ENCODE results near the gene SIGLEC15.
"Not testable (repeated sequence)": the region's sequence is repeated elsewhere in the genome, so short reads cannot be mapped to it uniquely, and the experiment has no call there.

The SIGLEC15 gene

GRCh38 chr18:45838302-45839070 is 13.0 kb downstream of the SIGLEC15 start:
- no peaks in the 10 kb centered on the region for H3K9me3 ChIP-seq (ENCODE audit: control insufficient read depth, insufficient read depth, low read length)
- peaks cover 4% of the 10 kb centered on the region for H3K4me1 ChIP-seq (ENCODE audit: control insufficient read depth, insufficient read depth, low read length)
- no peaks in the 10 kb centered on the region for H3K36me3 ChIP-seq (ENCODE audit: control insufficient read depth, insufficient read depth, low read length)
- no peak overlapping the region for H3K9ac ChIP-seq (ENCODE audit: low read depth, low read length)
- H3K4me3 ChIP-seq (ENCODE audit: low read depth, low read length): peak overlapping the region; percentile 22
- peaks cover 28% of the 10 kb centered on the region for H3K27me3 ChIP-seq (ENCODE audit: control insufficient read depth, insufficient read depth, low read length)

- Histone ChIP-seq H3K9me3 (ENCODE audit: control insufficient read depth, insufficient read depth, low read length) (no peaks in the 10 kb centered on the region), H3K4me3 (ENCODE audit: low read depth, low read length) (no peak overlapping the region), H3K27me3 (ENCODE audit: control insufficient read depth, insufficient read depth, low read length) (peaks cover 26% of the 10 kb centered on the region), H3K4me1 (ENCODE audit: control insufficient read depth, insufficient read depth, low read length) (peaks cover 4% of the 10 kb centered on the region), H3K36me3 (ENCODE audit: control insufficient read depth, insufficient read depth, low read length) (no peaks in the 10 kb centered on the region), H3K9ac (ENCODE audit: low read depth, low read length) (no peak overlapping the region)
Observed at GRCh38 chr18:45839414-45840395, 14.2 kb downstream of the SIGLEC15 start.

DNA sequence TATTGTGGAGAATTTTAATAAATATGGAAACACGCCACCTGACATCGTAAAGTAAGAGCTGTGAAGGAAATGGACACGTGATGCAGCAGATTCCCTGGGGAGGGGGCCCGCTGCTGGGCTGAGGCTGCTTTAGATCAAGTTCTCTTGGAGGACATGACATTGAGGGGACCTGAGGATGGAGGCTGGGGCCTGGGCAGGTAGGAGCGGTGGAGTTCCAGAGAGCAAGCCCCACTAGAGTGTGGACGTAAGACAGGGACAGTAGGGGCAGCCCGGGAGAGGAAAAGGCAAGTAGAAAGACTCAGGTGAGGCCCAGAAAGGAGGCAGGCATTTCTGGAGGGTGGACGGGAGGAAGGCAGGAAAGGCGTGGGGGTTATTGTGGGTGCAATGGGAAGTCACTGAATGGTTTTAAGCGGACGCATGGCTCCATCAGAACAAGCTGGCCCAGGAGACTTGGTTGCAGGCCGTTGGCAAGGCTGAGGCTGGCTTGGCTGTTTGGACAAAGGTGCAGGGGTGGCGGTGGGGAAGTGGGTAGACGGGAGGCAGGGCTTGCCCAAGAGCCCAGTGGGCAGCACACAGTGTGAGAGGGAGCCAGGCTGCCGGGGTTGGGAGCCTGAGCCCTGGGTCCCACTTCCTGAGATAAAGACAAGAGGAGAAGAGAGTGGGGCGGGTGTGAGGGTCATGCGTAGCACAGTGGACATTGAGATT is 15.7 kb downstream of the SIGLEC15 start:
- Histone ChIP-seq H3K9ac (ENCODE audit: low read depth, low read length) (no peak overlapping the region), H3K27me3 (ENCODE audit: control insufficient read depth, insufficient read depth, low read length) (peaks cover 20% of the 10 kb centered on the region), H3K9me3 (ENCODE audit: control insufficient read depth, insufficient read depth, low read length) (no peaks in the 10 kb centered on the region), H3K4me1 (ENCODE audit: control insufficient read depth, insufficient read depth, low read length) (peaks cover 4% of the 10 kb centered on the region), H3K4me3 (ENCODE audit: low read depth, low read length) (no peak overlapping the region), H3K36me3 (ENCODE audit: control insufficient read depth, insufficient read depth, low read length) (no peaks in the 10 kb centered on the region)

- no peak overlapping the region for H3K9ac ChIP-seq (ENCODE audit: low read depth, low read length)
- no peaks in the 10 kb centered on the region for H3K9me3 ChIP-seq (ENCODE audit: control insufficient read depth, insufficient read depth, low read length)
- peaks cover 13% of the 10 kb centered on the region for H3K27me3 ChIP-seq (ENCODE audit: control insufficient read depth, insufficient read depth, low read length)
- H3K36me3 ChIP-seq (ENCODE audit: control insufficient read depth, insufficient read depth, low read length): no peaks in the 10 kb centered on the region
- peaks cover 3% of the 10 kb centered on the region for H3K4me1 ChIP-seq (ENCODE audit: control insufficient read depth, insufficient read depth, low read length)
- no peak overlapping the region for H3K4me3 ChIP-seq (ENCODE audit: low read depth, low read length)
Observed at GRCh38 chr18:45841765-45842442, 16.4 kb downstream of the SIGLEC15 start.

- Histone ChIP-seq H3K4me3 (ENCODE audit: low read depth, low read length) (no peak overlapping the region), H3K9ac (ENCODE audit: low read depth, low read length) (no peak overlapping the region), H3K36me3 (ENCODE audit: control insufficient read depth, insufficient read depth, low read length) (no peaks in the 10 kb centered on the region), H3K9me3 (ENCODE audit: control insufficient read depth, insufficient read depth, low read length) (no peaks in the 10 kb centered on the region), H3K27me3 (ENCODE audit: control insufficient read depth, insufficient read depth, low read length) (peaks cover 7% of the 10 kb centered on the region), H3K4me1 (ENCODE audit: control insufficient read depth, insufficient read depth, low read length) (peaks cover 1% of the 10 kb centered on the region)
Observed at GRCh38 chr18:45843019-45843418, 17.5 kb downstream of the SIGLEC15 start.

- H3K9me3 ChIP-seq (ENCODE audit: control insufficient read depth, insufficient read depth, low read length): no peaks in the 10 kb centered on the region
- H3K27me3 ChIP-seq (ENCODE audit: control insufficient read depth, insufficient read depth, low read length): no peaks in the 10 kb centered on the region
- H3K4me1 ChIP-seq (ENCODE audit: control insufficient read depth, insufficient read depth, low read length): no peaks in the 10 kb centered on the region
- H3K9ac ChIP-seq (ENCODE audit: low read depth, low read length): no peak overlapping the region
- H3K36me3 ChIP-seq (ENCODE audit: control insufficient read depth, insufficient read depth, low read length): no peaks in the 10 kb centered on the region
- no peak overlapping the region for H3K4me3 ChIP-seq (ENCODE audit: low read depth, low read length)
Observed at GRCh38 chr18:45844938-45845337, 19.5 kb downstream of the SIGLEC15 start.

- Histone ChIP-seq H3K4me3 (ENCODE audit: low read depth, low read length) (no peak overlapping the region), H3K9me3 (ENCODE audit: control insufficient read depth, insufficient read depth, low read length) (no peaks in the 10 kb centered on the region), H3K4me1 (ENCODE audit: control insufficient read depth, insufficient read depth, low read length) (no peaks in the 10 kb centered on the region)
Observed at GRCh38 chr18:45845410-45845809, 19.9 kb downstream of the SIGLEC15 start.

GRCh38 chr18:45847119-45847518 is 21.6 kb downstream of the SIGLEC15 start:
- no peak overlapping the region for H3K4me3 ChIP-seq (ENCODE audit: low read depth, low read length)
- no peaks in the 10 kb centered on the region for H3K36me3 ChIP-seq (ENCODE audit: control insufficient read depth, insufficient read depth, low read length)
- H3K4me1 ChIP-seq (ENCODE audit: control insufficient read depth, insufficient read depth, low read length): no peaks in the 10 kb centered on the region
- H3K9ac ChIP-seq (ENCODE audit: low read depth, low read length): no peak overlapping the region
- H3K9me3 ChIP-seq (ENCODE audit: control insufficient read depth, insufficient read depth, low read length): no peaks in the 10 kb centered on the region
- no peaks in the 10 kb centered on the region for H3K27me3 ChIP-seq (ENCODE audit: control insufficient read depth, insufficient read depth, low read length)

More at GRCh38 chr18:45845410-45845809, 19.9 kb downstream of the SIGLEC15 start:
- Histone ChIP-seq H3K27me3 (ENCODE audit: control insufficient read depth, insufficient read depth, low read length) (no peaks in the 10 kb centered on the region), H3K36me3 (ENCODE audit: control insufficient read depth, insufficient read depth, low read length) (no peaks in the 10 kb centered on the region), H3K9ac (ENCODE audit: low read depth, low read length) (no peak overlapping the region)

DNA sequence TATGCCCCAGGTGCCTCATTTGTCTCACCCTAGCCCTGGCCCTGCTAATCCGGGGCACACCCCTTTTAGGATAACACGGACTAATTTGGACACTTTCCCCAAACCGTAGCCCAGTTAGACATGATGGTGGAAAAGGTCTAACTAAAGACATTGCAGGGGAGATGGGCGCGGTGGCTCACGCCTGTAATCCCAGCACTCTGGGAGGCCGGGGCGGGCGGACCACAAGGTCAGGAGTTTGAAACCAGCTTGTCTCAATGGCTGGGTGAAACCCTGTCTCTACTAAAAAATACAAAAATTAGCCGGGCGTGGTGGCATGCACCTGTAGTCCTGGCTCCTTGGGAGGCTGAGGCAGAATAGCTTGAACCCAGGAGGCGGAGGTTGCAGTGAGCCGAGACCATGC is 23.2 kb downstream of the SIGLEC15 start:
- H3K36me3 ChIP-seq (ENCODE audit: control insufficient read depth, insufficient read depth, low read length); H3K4me3 ChIP-seq (ENCODE audit: low read depth, low read length); H3K9ac ChIP-seq (ENCODE audit: low read depth, low read length); H3K4me1 ChIP-seq (ENCODE audit: control insufficient read depth, insufficient read depth, low read length); H3K27me3 ChIP-seq (ENCODE audit: control insufficient read depth, insufficient read depth, low read length); H3K9me3 ChIP-seq (ENCODE audit: control insufficient read depth, insufficient read depth, low read length): not testable (repeated sequence)

- Histone ChIP-seq H3K9ac (ENCODE audit: low read depth, low read length) (no peak overlapping the region), H3K4me3 (ENCODE audit: low read depth, low read length) (no peak overlapping the region), H3K36me3 (ENCODE audit: control insufficient read depth, insufficient read depth, low read length) (peaks cover 2% of the 10 kb centered on the region), H3K9me3 (ENCODE audit: control insufficient read depth, insufficient read depth, low read length) (no peaks in the 10 kb centered on the region), H3K27me3 (ENCODE audit: control insufficient read depth, insufficient read depth, low read length) (no peaks in the 10 kb centered on the region), H3K4me1 (ENCODE audit: control insufficient read depth, insufficient read depth, low read length) (no peaks in the 10 kb centered on the region)
Observed at GRCh38 chr18:45849529-45849928, 24.1 kb downstream of the SIGLEC15 start.

GRCh38 chr18:45850021-45850420 is 24.5 kb downstream of the SIGLEC15 start:
- Histone ChIP-seq H3K4me1 (ENCODE audit: control insufficient read depth, insufficient read depth, low read length) (no peaks in the 10 kb centered on the region), H3K36me3 (ENCODE audit: control insufficient read depth, insufficient read depth, low read length) (peaks cover 2% of the 10 kb centered on the region), H3K27me3 (ENCODE audit: control insufficient read depth, insufficient read depth, low read length) (no peaks in the 10 kb centered on the region), H3K4me3 (ENCODE audit: low read depth, low read length) (no peak overlapping the region), H3K9me3 (ENCODE audit: control insufficient read depth, insufficient read depth, low read length) (no peaks in the 10 kb centered on the region), H3K9ac (ENCODE audit: low read depth, low read length) (no peak overlapping the region)
